ENCODE measurements around the gene L1CAM.

L1CAM gene

GRCh38 chrX:153920546-153920945, 34.6 kb upstream of the L1CAM start:
- CTCF ChIA-PET = interaction anchor here (1.3 to 19.1 kb wide), 3 partner anchors 8 to 168 kb away, joined by 3 to 482 read pairs (median 19); partner anchors contain the start of gene RENBP
- peaks cover 9 to 42% (median 38%) of the 10 kb centered on the region in 4 experiments for H3K4me1 ChIP-seq (ENCODE audit: control extremely low read depth in 1 of 4, control insufficient read depth in 4 of 4, insufficient read depth in 4 of 4, low read length in 3 of 4)
- H3K27ac ChIP-seq (ENCODE audit: insufficient read depth in 1 of 2, low read depth in 1 of 2, low read length in 2 of 2, poor library complexity in 1 of 2, severe bottlenecking in 2 of 2) = no peak overlapping the region
- no peak for DNase-seq
- H3K9me3 ChIP-seq (ENCODE audit: control extremely low read depth in 1 of 5, control insufficient read depth in 4 of 5, insufficient read depth in 2 of 5, low read depth in 1 of 5, low read length in 4 of 5) = no peaks in the 10 kb centered on the region
- H3K27me3 ChIP-seq (replicated peaks in 2 of 5; ENCODE audit: control insufficient read depth in 4 of 5, insufficient read depth in 5 of 5, low read length in 4 of 5) = peaks cover 0 to 21% (median 0%) of the 10 kb centered on the region in 5 experiments
- peaks cover 0 to 49% (median 24%) of the 10 kb centered on the region in 4 experiments for H3K36me3 ChIP-seq (ENCODE audit: control insufficient read depth in 4 of 4, insufficient read depth in 4 of 4, low read length in 3 of 4)
- no peak overlapping the region for H3K4me3 ChIP-seq (ENCODE audit: control insufficient read depth in 1 of 7, extremely low read depth in 1 of 7, insufficient read depth in 4 of 7, low read depth in 2 of 7, low read length in 6 of 7)
- POLR2A ChIA-PET = no interaction called here
- 94% methylated on average over 13 of the region's 14 CpGs for WGBS (ENCODE audit: insufficient coverage)

DNA sequence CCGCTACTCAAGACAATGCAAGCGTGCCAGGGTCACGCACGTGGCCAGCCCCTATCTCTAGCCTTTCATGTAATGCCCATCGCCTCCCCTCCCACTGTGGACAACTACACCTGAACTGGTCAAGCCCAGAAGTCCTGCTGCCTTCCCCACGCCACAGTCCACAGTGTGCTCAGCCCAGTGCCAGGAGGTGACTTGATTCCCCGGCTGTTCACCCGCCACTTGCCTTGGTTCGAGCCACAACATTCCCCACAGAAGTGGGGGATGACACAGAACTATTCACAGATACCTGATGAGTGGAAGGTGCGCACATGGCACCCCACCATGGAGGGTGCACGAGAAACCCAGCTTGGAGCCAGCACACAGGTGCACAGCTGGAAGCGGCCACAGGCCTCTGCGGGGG, 33.3 kb upstream of the L1CAM start:
- POLR2A ChIA-PET = no interaction called here
- DNase-seq = no peak
- CTCF ChIA-PET = interaction anchor here (0.7 to 19.1 kb wide), 2 partner anchors 26 to 156 kb away, joined by 3 to 482 read pairs; partner anchors contain the start of gene RENBP
- Histone ChIP-seq H3K27ac (ENCODE audit: insufficient read depth in 1 of 2, low read depth in 1 of 2, low read length in 2 of 2, poor library complexity in 1 of 2, severe bottlenecking in 2 of 2) (no peak overlapping the region), H3K4me3 (ENCODE audit: control insufficient read depth in 1 of 7, extremely low read depth in 1 of 7, insufficient read depth in 4 of 7, low read depth in 2 of 7, low read length in 6 of 7) (no peak overlapping the region), H3K4me1 (ENCODE audit: control extremely low read depth in 1 of 4, control insufficient read depth in 4 of 4, insufficient read depth in 4 of 4, low read length in 3 of 4) (peaks cover 4 to 30% (median 26%) of the 10 kb centered on the region in 4 experiments), H3K9me3 (ENCODE audit: control extremely low read depth in 1 of 5, control insufficient read depth in 4 of 5, insufficient read depth in 2 of 5, low read depth in 1 of 5, low read length in 4 of 5) (no peaks in the 10 kb centered on the region), H3K36me3 (ENCODE audit: control insufficient read depth in 4 of 4, insufficient read depth in 4 of 4, low read length in 3 of 4) (peaks cover 0 to 54% (median 24%) of the 10 kb centered on the region in 4 experiments), H3K27me3 (replicated peaks in 2 of 5; ENCODE audit: control insufficient read depth in 4 of 5, insufficient read depth in 5 of 5, low read length in 4 of 5) (peaks cover 0 to 18% (median 0%) of the 10 kb centered on the region in 5 experiments)
- 92% methylated on average over 13 of the region's 13 CpGs for WGBS (ENCODE audit: insufficient coverage)

DNA sequence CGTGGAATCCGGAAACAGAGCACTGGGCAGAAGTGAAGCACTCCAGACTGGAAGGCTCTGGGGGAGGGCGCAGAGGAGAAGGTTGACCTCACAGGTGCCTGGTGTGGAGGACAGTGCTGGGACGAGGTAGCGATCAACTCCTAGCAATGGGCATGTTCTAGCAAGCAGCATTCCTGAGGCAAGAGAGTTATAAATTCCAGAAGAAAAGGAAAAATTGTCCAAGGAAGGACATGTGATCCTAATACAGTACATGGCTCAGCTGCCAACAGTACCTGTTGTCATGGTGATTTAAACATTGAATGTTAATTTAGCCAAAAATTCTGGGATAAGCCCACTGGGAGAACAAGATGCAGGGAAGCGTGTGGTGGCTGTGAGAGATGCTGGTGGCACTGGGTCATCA, 31.9 kb upstream of the L1CAM start:
- ChIA-PET POLR2A (no interaction called here), CTCF (interaction anchor here (1.1 to 19.1 kb wide), 4 partner anchors 8 to 39 kb away, joined by 3 to 482 read pairs (median 4); partner anchors contain the start of genes ARHGAP4 and RENBP)
- peaks cover 4 to 17% (median 14%) of the 10 kb centered on the region in 4 experiments for H3K4me1 ChIP-seq (ENCODE audit: control extremely low read depth in 1 of 4, control insufficient read depth in 4 of 4, insufficient read depth in 4 of 4, low read length in 3 of 4)
- H3K27ac ChIP-seq (ENCODE audit: insufficient read depth in 1 of 2, low read depth in 1 of 2, low read length in 2 of 2, poor library complexity in 1 of 2, severe bottlenecking in 2 of 2) = no peak overlapping the region
- WGBS (ENCODE audit: insufficient coverage) = 95% methylated on average over 6 of the region's 6 CpGs
- peaks cover 0 to 66% (median 32%) of the 10 kb centered on the region in 4 experiments for H3K36me3 ChIP-seq (ENCODE audit: control insufficient read depth in 4 of 4, insufficient read depth in 4 of 4, low read length in 3 of 4)
- no peak overlapping the region for H3K4me3 ChIP-seq (ENCODE audit: control insufficient read depth in 1 of 7, extremely low read depth in 1 of 7, insufficient read depth in 4 of 7, low read depth in 2 of 7, low read length in 6 of 7)
- DNase-seq = no peak
- H3K27me3 ChIP-seq (replicated peaks in 2 of 5; ENCODE audit: control insufficient read depth in 4 of 5, insufficient read depth in 5 of 5, low read length in 4 of 5) = peaks cover 0 to 23% (median 0%) of the 10 kb centered on the region in 5 experiments
- no peaks in the 10 kb centered on the region for H3K9me3 ChIP-seq (ENCODE audit: control extremely low read depth in 1 of 5, control insufficient read depth in 4 of 5, insufficient read depth in 2 of 5, low read depth in 1 of 5, low read length in 4 of 5)

DNA sequence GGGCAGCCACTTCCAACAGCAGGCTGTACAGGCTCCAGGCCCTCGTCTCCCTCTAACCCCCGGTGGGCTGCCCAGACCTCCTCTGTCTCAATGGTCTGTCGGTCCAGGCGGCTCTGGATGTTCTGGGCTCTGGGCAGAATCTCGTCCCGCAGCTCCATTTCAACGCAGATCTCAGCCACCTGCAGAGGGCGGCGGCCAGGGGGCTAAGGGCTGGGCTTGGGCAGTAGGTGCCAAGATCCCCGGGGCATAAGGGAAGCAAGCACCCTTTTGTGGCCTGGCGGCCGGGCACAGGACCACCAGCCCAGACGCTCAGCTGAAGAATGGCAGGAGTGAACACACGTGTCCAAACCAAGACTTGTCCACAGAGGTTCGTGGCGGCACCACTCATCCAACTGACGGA, 27.7 kb upstream of the L1CAM start:
- 95% methylated on average over 16 of the region's 17 CpGs for WGBS (ENCODE audit: insufficient coverage)
- no peak for DNase-seq
- H3K36me3 ChIP-seq (ENCODE audit: control insufficient read depth in 4 of 4, insufficient read depth in 4 of 4, low read length in 3 of 4) = peaks cover 0 to 66% (median 36%) of the 10 kb centered on the region in 4 experiments
- ChIA-PET POLR2A (no interaction called here), CTCF (interaction anchor here (1.3 to 3.0 kb wide), 2 partner anchors 8 to 34 kb away, joined by 3 to 19 read pairs; no protein-coding TSS in a partner anchor)
- H3K4me1 ChIP-seq (ENCODE audit: control extremely low read depth in 1 of 4, control insufficient read depth in 4 of 4, insufficient read depth in 4 of 4, low read length in 3 of 4) = no peaks in the 10 kb centered on the region
- no peak overlapping the region for H3K4me3 ChIP-seq (ENCODE audit: control insufficient read depth in 1 of 7, extremely low read depth in 1 of 7, insufficient read depth in 4 of 7, low read depth in 2 of 7, low read length in 6 of 7)
- H3K27me3 ChIP-seq (replicated peaks in 2 of 5; ENCODE audit: control insufficient read depth in 4 of 5, insufficient read depth in 5 of 5, low read length in 4 of 5) = peaks cover 0 to 8% (median 0%) of the 10 kb centered on the region in 5 experiments
- H3K27ac ChIP-seq (ENCODE audit: insufficient read depth in 1 of 2, low read depth in 1 of 2, low read length in 2 of 2, poor library complexity in 1 of 2, severe bottlenecking in 2 of 2) = no peak overlapping the region
- no peaks in the 10 kb centered on the region for H3K9me3 ChIP-seq (ENCODE audit: control extremely low read depth in 1 of 5, control insufficient read depth in 4 of 5, insufficient read depth in 2 of 5, low read depth in 1 of 5, low read length in 4 of 5)

DNA sequence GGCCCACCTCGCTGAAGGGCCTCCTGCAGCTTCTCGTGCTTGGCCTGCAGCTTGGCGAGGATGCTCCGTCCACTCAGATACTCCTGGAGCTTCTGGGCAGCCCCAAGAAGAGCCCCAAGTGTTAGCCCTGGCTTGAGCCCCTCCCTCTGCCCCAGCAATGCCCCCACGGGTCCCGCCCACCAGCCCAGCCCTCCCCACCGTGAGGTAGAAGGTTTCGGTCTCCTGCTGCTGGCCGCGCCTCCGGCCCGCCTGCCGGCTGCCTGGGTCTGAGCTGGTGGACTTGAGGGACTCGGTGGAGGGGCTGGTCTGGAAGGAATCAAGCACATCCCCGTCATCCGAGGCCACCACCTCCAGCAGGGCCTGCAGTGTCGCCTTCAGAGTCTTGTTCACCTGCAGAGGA, 27.2 kb upstream of the L1CAM start:
- Histone ChIP-seq H3K4me1 (ENCODE audit: control extremely low read depth in 1 of 4, control insufficient read depth in 4 of 4, insufficient read depth in 4 of 4, low read length in 3 of 4) (no peaks in the 10 kb centered on the region), H3K9me3 (ENCODE audit: control extremely low read depth in 1 of 5, control insufficient read depth in 4 of 5, insufficient read depth in 2 of 5, low read depth in 1 of 5, low read length in 4 of 5) (no peaks in the 10 kb centered on the region), H3K4me3 (ENCODE audit: control insufficient read depth in 1 of 7, extremely low read depth in 1 of 7, insufficient read depth in 4 of 7, low read depth in 2 of 7, low read length in 6 of 7) (no peak overlapping the region), H3K27me3 (replicated peaks in 2 of 5; ENCODE audit: control insufficient read depth in 4 of 5, insufficient read depth in 5 of 5, low read length in 4 of 5) (peaks cover 0 to 7% (median 0%) of the 10 kb centered on the region in 5 experiments), H3K27ac (ENCODE audit: insufficient read depth in 1 of 2, low read depth in 1 of 2, low read length in 2 of 2, poor library complexity in 1 of 2, severe bottlenecking in 2 of 2) (no peak overlapping the region), H3K36me3 (ENCODE audit: control insufficient read depth in 4 of 4, insufficient read depth in 4 of 4, low read length in 3 of 4) (peaks cover 0 to 65% (median 36%) of the 10 kb centered on the region in 4 experiments)
- no peak for DNase-seq
- ChIA-PET CTCF (interaction anchor here (3.0 kb wide), 1 partner anchor 9 kb away, joined by 19 read pairs; no protein-coding TSS in a partner anchor), POLR2A (no interaction called here)
- 86% methylated on average over 8 of the region's 17 CpGs for WGBS (ENCODE audit: insufficient coverage)

DNA sequence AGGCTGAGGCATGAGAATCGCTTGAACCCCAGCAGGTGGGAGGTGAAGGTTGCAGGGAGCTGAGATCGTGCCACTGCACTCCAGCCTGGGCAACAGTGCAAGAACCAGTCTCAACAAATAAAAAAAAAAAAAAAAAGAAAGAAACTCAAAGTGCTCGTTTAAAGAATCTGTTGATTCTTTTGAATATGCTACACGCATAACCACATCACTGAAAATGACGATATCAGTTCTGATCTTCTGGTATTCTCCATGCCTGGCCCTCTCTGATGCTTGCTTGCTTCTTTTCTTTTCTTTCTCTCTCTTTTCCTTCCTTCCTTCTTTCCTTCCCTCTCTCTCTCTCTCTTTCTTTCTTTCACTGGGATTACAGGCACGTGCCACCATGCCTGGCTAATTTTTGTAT, 25.8 kb upstream of the L1CAM start:
- ChIA-PET CTCF (interaction anchor here (0.7 to 3.0 kb wide), 4 partner anchors 10 to 365 kb away, joined by 3 to 19 read pairs (median 4); no protein-coding TSS in a partner anchor), POLR2A (no interaction called here)
- WGBS (ENCODE audit: insufficient coverage) = 94% methylated on average over 5 of the region's 6 CpGs

DNA sequence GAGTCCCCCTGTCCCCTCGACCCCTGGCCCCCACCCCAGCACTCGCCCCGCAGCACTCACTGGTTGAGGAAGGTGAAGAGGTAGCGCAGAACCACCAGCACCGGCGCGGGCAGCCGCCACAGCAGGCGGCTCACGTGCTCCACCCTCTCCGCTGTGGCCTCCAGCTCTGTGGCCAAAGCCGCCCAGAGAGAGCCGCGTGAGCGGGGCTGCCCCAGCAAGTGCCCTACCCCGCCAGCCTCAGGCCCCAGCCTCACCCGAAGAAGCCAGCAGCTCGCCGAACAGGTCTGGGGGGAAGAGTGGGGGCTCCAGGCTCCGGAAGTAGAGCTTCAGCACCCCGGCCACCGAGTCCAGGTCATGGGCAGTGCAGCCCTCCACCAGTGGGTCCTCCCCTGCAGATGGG, 24.5 kb upstream of the L1CAM start:
- ChIA-PET CTCF (interaction anchor here (1.0 to 3.0 kb wide), 3 partner anchors 12 to 40 kb away, joined by 3 to 19 read pairs (median 5); no protein-coding TSS in a partner anchor), POLR2A (no interaction called here)
- WGBS (ENCODE audit: insufficient coverage) = 95% methylated on average over 12 of the region's 22 CpGs
- Histone ChIP-seq H3K27me3 (replicated peaks in 2 of 5; ENCODE audit: control insufficient read depth in 4 of 5, insufficient read depth in 5 of 5, low read length in 4 of 5) (peaks cover 0 to 14% (median 0%) of the 10 kb centered on the region in 5 experiments), H3K9me3 (ENCODE audit: control extremely low read depth in 1 of 5, control insufficient read depth in 4 of 5, insufficient read depth in 2 of 5, low read depth in 1 of 5, low read length in 4 of 5) (no peaks in the 10 kb centered on the region), H3K27ac (ENCODE audit: insufficient read depth in 1 of 2, low read depth in 1 of 2, low read length in 2 of 2, poor library complexity in 1 of 2, severe bottlenecking in 2 of 2) (no peak overlapping the region), H3K36me3 (ENCODE audit: control insufficient read depth in 4 of 4, insufficient read depth in 4 of 4, low read length in 3 of 4) (peaks cover 0 to 56% (median 33%) of the 10 kb centered on the region in 4 experiments), H3K4me1 (ENCODE audit: control extremely low read depth in 1 of 4, control insufficient read depth in 4 of 4, insufficient read depth in 4 of 4, low read length in 3 of 4) (peaks cover 0 to 6% (median 0%) of the 10 kb centered on the region in 4 experiments), H3K4me3 (ENCODE audit: control insufficient read depth in 1 of 7, extremely low read depth in 1 of 7, insufficient read depth in 4 of 7, low read depth in 2 of 7, low read length in 6 of 7) (no peak overlapping the region)
- DNase-seq = no peak

More for the DNA sequence above, 25.8 kb upstream of the L1CAM start:
- no peaks in the 10 kb centered on the region for H3K9me3 ChIP-seq (ENCODE audit: control extremely low read depth in 1 of 5, control insufficient read depth in 4 of 5, insufficient read depth in 2 of 5, low read depth in 1 of 5, low read length in 4 of 5)
- H3K27me3 ChIP-seq (replicated peaks in 2 of 5; ENCODE audit: control insufficient read depth in 4 of 5, insufficient read depth in 5 of 5, low read length in 4 of 5) = peaks cover 0 to 7% (median 0%) of the 10 kb centered on the region in 5 experiments
- no peaks in the 10 kb centered on the region for H3K4me1 ChIP-seq (ENCODE audit: control extremely low read depth in 1 of 4, control insufficient read depth in 4 of 4, insufficient read depth in 4 of 4, low read length in 3 of 4)
- H3K4me3 ChIP-seq (ENCODE audit: control insufficient read depth in 1 of 7, extremely low read depth in 1 of 7, insufficient read depth in 4 of 7, low read depth in 2 of 7, low read length in 6 of 7) = no peak overlapping the region
- no peak for DNase-seq
- H3K27ac ChIP-seq (ENCODE audit: insufficient read depth in 1 of 2, low read depth in 1 of 2, low read length in 2 of 2, poor library complexity in 1 of 2, severe bottlenecking in 2 of 2) = peak overlapping the region in 1 of 2 experiments; percentile 11
- peaks cover 0 to 66% (median 38%) of the 10 kb centered on the region in 4 experiments for H3K36me3 ChIP-seq (ENCODE audit: control insufficient read depth in 4 of 4, insufficient read depth in 4 of 4, low read length in 3 of 4)
